GM03348 (cell line): ENCODE measurements around the gene ECSIT.
A peak's percentile ranks its signal among the peaks of the same experiment; 100 is the strongest.

Experiments
- DNase-seq: peaks from one replicate; pipeline ENCODE4 v3.0.0; 2012; ENCODE audit warnings: low spot score

The ECSIT gene

GRCh38 chr19:11550265-11550664 lies 21.3 kb upstream of the ECSIT start:
- DNase-seq, result no peak

GRCh38 chr19:11549386-11549953 lies 20.5 kb upstream of the ECSIT start:
- DNase-seq, result no peak

- no peak for DNase-seq
These were observed 19.2 kb upstream of the ECSIT start for GRCh38 chr19:11547929-11548700.

- DNase-seq, result no peak
These were observed 12.3 kb upstream of the ECSIT start for GRCh38 chr19:11541238-11541637.

GRCh38 chr19:11540645-11541044 lies 11.7 kb upstream of the ECSIT start:
- no peak for DNase-seq

- DNase-seq, result peak; percentile 80
These were observed 10.8 kb upstream of the ECSIT start for GRCh38 chr19:11539495-11540365.

GRCh38 chr19:11538232-11539036 lies 9.5 kb upstream of the ECSIT start, which contains the start of gene CNN1:
Gene CNN1, plus strand, starts transcription at chr19:11538851. Its CDS starts 77 bp downstream, at chr19:11538928.
- DNase-seq, result peak; percentile 90

GRCh38 chr19:11535792-11536595 lies 7.1 kb upstream of the ECSIT start:
- DNase-seq, result peak; percentile 99

GRCh38 chr19:11534948-11535347 lies 6.0 kb upstream of the ECSIT start:
- DNase-seq, result no peak

GRCh38 chr19:11534538-11534937 lies 5.6 kb upstream of the ECSIT start:
- DNase-seq, result no peak

- DNase-seq, result peak; percentile 50
These were observed 1.5 kb upstream of the ECSIT start for GRCh38 chr19:11530432-11530831.

GRCh38 chr19:11519138-11519537 lies 9.8 kb downstream of the ECSIT start:
- no peak for DNase-seq

GRCh38 chr19:11513946-11514345 lies 15.0 kb downstream of the ECSIT start:
- DNase-seq, result no peak

- DNase-seq, result no peak
These were observed 18.5 kb downstream of the ECSIT start for GRCh38 chr19:11510444-11510843.

- no peak for DNase-seq
These were observed 21.4 kb downstream of the ECSIT start for GRCh38 chr19:11507370-11508078.

GRCh38 chr19:11506967-11507366 lies 22.0 kb downstream of the ECSIT start:
- no peak for DNase-seq

GRCh38 chr19:11506101-11506555 lies 22.8 kb downstream of the ECSIT start:
- no peak for DNase-seq

GRCh38 chr19:11505504-11506100 lies 23.3 kb downstream of the ECSIT start, which contains the start of gene ZNF653:
Gene ZNF653, minus strand, starts transcription at chr19:11505839. Its CDS starts 53 bp downstream, at chr19:11505786.
- peak; percentile 98 for DNase-seq

- peak; percentile 99 for DNase-seq
These were observed 23.9 kb downstream of the ECSIT start for GRCh38 chr19:11505032-11505503.
